HepG2 (cell line): ENCODE results near the gene DLX6. TPM values are rescaled to one million over a fixed set of nuclear protein-coding genes. Genes with fewer than 3 reads are reported as not detected.

Source experiments
- ADNP ChIP-seq: sonication (generic); formaldehyde crosslinking; IDR thresholded peaks from 2 replicates; pipeline ENCODE4 v1.4.0; 2020; ENCODE audit warnings: missing genetic modification reagents
- ATM ChIP-seq: fragments of 450-650 bp; IDR thresholded peaks from 2 replicates; pipeline ENCODE4 v1.7.1; 2017; ENCODE audit warnings: mild to moderate bottlenecking, borderline replicate concordance
- EHMT2 ChIP-seq: fragments of 200-600 bp; sonication (generic); IDR thresholded peaks from 2 replicates; pipeline ENCODE4 v1.7.0; 2017; ENCODE audit warnings: antibody characterized with exemption, low read depth, low read length, borderline replicate concordance
- ELF3 ChIP-seq: IDR thresholded peaks from 2 replicates; pipeline ENCODE4 v1.6.1; 2016; ENCODE audit warnings: missing genetic modification reagents, missing compliant biosample characterization
- ETV6 ChIP-seq: sonication (generic); formaldehyde crosslinking; conservative IDR thresholded peaks from 2 replicates; pipeline ENCODE4 v1.4.0; 2020; ENCODE audit warnings: missing genetic modification reagents
- FLYWCH1 ChIP-seq: sonication (generic); formaldehyde crosslinking; IDR thresholded peaks from 2 replicates; pipeline ENCODE4 v1.8.1; 2023; ENCODE audit warnings: mild to moderate bottlenecking, missing genetic modification reagents
- FOXA1 ChIP-seq, 2 experiments: fragments of 450-650 bp in 1 of 2; sonication (generic) in 1 of 2; formaldehyde crosslinking in 1 of 2; IDR thresholded peaks; 2 replicates each; pipeline versions ENCODE4 v1.4.0 to v1.6.1; 2016 to 2020; ENCODE audit warnings: missing genetic modification reagents in 1 of 2
- FOXK2 ChIP-seq: fragments of 450-650 bp; IDR thresholded peaks from 2 replicates; pipeline ENCODE4 v1.6.1; 2016
- GPBP1L1 ChIP-seq: sonication (generic); formaldehyde crosslinking; IDR thresholded peaks from 2 replicates; pipeline ENCODE4 v1.5.0; 2020; ENCODE audit warnings: mild to moderate bottlenecking, missing genetic modification reagents
- HINFP ChIP-seq: sonication (generic); formaldehyde crosslinking; IDR thresholded peaks from 2 replicates; pipeline ENCODE4 v1.4.0; 2020; ENCODE audit warnings: low read depth, mild to moderate bottlenecking, missing genetic modification reagents
- MLXIP ChIP-seq: sonication (generic); formaldehyde crosslinking; IDR thresholded peaks from 2 replicates; pipeline ENCODE4 v1.9.0; 2021; ENCODE audit warnings: missing genetic modification reagents, borderline replicate concordance
- NCOA1 ChIP-seq: sonication (generic); formaldehyde crosslinking; IDR thresholded peaks from 2 replicates; pipeline ENCODE4 v1.9.0; 2021; ENCODE audit warnings: missing genetic modification reagents
- PRPF4 ChIP-seq: fragments of 200-400 bp; formaldehyde crosslinking; IDR thresholded peaks from 2 replicates; pipeline ENCODE4 v1.6.1; 2016; ENCODE audit warnings: low read length, low read depth; ENCODE audit not compliant: poor library complexity, severe bottlenecking
- SNAPC4 ChIP-seq: sonication (generic); formaldehyde crosslinking; IDR thresholded peaks from 2 replicates; pipeline ENCODE4 v1.4.0; 2020; ENCODE audit warnings: mild to moderate bottlenecking, missing genetic modification reagents
- ZBTB25 ChIP-seq: IDR thresholded peaks from 2 replicates; pipeline ENCODE4 v1.6.1; 2018; ENCODE audit warnings: missing genetic modification reagents
- ZEB1 ChIP-seq: IDR thresholded peaks from 2 replicates; pipeline ENCODE4 v1.6.1; 2012; ENCODE audit warnings: mild to moderate bottlenecking, low read depth, inconsistent platforms; ENCODE audit not compliant: insufficient replicate concordance
- ZNF549 ChIP-seq: sonication (generic); formaldehyde crosslinking; IDR thresholded peaks from 2 replicates; pipeline ENCODE4 v1.5.0; 2020; ENCODE audit warnings: missing genetic modification reagents
- polyA plus RNA-seq, 8 experiments: library from polyadenylated mRNA; depleted of rRNA in 3 of 8; stranded (reverse) in 7 of 8; unstranded in 1 of 8; fragments of >200 nt; fragmentation: Illumina TruSeq in 4 of 8; extraction: Trizol in 4 of 8; gene quantifications; 2 replicates each; pipeline versions ENCODE4 v1.2.1 to v1.2.3, GENCODE V29; 2011 to 2016; ENCODE audit warnings: low read depth in 4 of 8, missing spikeins in 1 of 8, mixed read lengths in 1 of 8; ENCODE audit not compliant: insufficient read depth in 1 of 8
- total RNA-seq, 5 experiments: library from RNA; depleted of rRNA; stranded (reverse); fragments of >200 nt; fragmentation: Illumina TruSeq; extraction: Trizol; gene quantifications; 2 replicates each; pipeline ENCODE4 v1.2.3, GENCODE V29; 2016; ENCODE audit warnings: low read depth in 1 of 5

The DLX6 gene
- total and polyA plus RNA-seq, 2 of the 13 experiments (the other 11 are each of a cell fraction or from before 2014, with no cell fraction given), result 3.5 to 5.5 TPM

GRCh38 chr7:97016381-97017191, 11.2 kb downstream of the DLX6 start (continued):
- TF ChIP-seq NCOA1 (no peak), GPBP1L1 (CRISPR knock-in tag) (no peak), ADNP (CRISPR knock-in tag) (no peak), HINFP (CRISPR knock-in tag) (peak; percentile 89), ZNF549 (CRISPR knock-in tag) (no peak), ELF3 (no peak; the same call in 1 of the 2 replicates), EHMT2 (no peak), ZBTB25 (CRISPR knock-in tag) (no peak), FLYWCH1 (CRISPR knock-in tag) (no peak), ETV6 (CRISPR knock-in tag) (no peak), MLXIP (CRISPR knock-in tag) (no peak), PRPF4 (no peak), ZEB1 (peak; percentile 69), FOXA1 (IDR thresholded peaks at IDR 0.05) (no peak), FOXA1 (CRISPR knock-in tag; IDR thresholded peaks at IDR 0.05) (peak; percentile 34), ATM (no peak), SNAPC4 (CRISPR knock-in tag) (0 out of 2 replicates have a peak, but pooled peaks have one; percentile 71), FOXK2 (no peak)
